GM19043 (cell line): ENCODE measurements around the gene TCF7L2.

ENCODE experiments used
- ATAC-seq: cut with Tn5 transposase; IDR thresholded peaks from one replicate; pipeline ENCODE4 v1.9.1; 2021; ENCODE audit warnings: low read depth; ENCODE audit not compliant: unreplicated experiment

TCF7L2 gene

DNA sequence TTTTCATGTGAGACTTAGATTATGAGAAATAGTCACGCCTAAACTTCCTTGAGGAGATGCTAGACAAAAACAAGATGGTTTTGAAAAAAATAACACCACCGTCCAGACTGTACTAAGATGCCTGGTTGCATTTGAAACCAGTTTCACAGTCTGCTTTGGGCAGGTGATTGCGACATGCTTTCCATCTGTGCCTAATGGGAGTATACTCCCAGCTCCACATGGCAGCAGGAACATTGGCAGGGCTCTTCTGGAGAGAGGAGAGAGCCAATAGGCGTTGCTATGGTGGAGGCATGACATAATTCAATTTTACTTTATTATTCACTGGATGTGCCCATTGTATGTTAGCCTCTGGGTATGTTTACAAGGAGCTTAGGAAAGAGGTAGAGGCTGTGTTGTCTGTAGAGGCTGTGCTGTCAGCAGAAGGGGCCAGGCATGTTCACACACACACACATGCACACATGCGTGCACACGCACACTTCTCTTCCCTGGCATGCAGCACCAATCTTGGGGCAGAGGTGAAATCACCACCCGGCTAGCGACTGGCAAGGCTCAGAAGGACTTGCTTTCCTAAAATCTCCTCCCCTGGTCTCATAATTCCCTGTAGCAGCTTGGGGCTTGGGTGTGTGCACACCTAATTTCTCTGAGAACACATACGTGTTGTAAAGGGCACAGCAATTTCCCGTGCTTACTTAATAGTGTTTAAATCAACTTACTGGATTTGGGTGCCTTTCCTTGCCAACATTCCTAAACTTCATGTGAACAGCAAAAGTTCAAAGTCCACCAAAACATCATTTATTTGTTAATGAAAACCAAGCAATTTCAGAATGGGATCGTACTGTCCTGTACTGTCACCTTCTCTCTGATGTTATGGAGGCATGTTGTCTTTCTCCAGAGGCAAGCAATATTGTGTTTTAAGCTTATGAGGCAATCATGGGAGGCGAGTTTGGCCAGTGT lies 162.1 kb downstream of the TCF7L2 start:
- no peak for ATAC-seq

DNA sequence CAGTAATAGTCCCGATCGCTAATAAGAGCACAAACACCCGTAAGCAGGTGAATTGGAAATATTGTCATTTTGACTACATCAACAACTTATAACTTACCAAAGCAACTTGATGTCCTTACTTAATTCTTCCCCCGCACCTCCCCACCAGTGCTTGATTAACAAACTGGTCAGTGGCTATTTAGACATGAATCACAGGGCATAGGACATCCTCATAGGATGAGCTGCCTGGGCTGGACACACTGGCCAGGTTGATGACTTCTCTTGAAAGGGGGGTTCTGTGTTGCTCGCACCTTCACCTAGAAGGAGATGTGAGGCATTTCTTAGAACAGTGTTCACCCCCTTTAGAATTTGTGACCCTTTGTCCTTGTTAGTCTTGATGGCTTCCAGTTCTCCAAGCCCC lies 163.2 kb downstream of the TCF7L2 start:
- ATAC-seq: no peak

GRCh38 chr10:113113918-113114317 lies 163.9 kb downstream of the TCF7L2 start:
- ATAC-seq: no peak

GRCh38 chr10:113115556-113115955 lies 165.5 kb downstream of the TCF7L2 start:
- no peak for ATAC-seq

DNA sequence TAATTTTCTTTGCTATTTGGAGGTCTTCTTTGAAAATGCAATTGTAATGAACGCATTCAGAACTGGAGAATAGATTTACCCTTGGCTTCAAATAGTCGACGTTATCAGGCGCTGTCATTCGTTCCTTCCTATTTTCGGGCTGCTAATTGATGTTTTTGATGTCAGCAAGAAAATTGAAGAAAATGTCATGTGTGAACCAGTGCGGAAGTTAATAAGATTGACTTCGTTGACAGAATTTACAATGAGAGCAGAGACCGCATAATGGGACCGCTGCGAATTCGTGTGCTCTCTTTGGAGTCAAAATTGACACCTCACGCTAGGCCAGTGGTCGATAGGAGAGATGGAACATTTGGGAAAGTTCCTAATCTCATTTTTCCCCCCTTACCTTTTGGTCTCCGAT lies 168.8 kb downstream of the TCF7L2 start:
- no peak for ATAC-seq

DNA sequence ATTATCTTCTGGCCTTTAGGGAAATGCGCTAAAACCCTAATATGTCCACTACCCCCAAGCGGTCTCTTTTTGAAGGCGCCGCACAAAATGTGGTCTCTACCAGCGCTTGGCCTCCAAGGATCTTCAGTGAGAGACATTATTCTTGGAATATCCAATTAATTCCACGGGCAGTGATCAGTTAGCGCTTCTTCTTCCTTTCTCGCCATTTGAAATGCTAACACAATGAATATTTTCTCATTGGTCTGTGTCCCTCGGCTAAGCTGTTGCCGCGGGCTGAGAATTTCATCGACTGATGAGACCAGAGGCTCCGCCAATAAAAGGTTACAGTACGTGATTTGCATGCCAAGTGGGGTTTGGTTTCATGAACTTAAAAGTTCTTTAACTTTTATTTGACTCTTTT lies 169.8 kb downstream of the TCF7L2 start:
- no peak for ATAC-seq

DNA sequence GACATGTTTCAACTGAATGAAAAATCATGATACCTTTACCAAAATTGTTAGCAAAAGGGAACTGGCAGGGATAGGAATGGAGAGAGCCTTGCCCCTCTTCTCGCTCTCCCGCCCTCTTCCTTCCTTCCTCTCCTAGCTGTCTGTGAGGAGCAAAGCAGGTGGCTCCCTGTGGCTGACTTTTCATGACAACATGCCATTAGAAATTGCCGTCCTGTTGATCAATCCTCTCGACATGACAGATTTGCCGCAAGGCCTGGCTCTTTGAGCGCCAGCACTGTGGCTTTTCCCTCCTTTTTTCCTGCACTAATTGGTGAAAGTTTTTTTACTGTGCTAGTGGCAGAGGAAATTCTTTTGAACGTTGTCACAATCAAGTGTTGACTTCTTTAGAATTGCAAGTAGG lies 171.1 kb downstream of the TCF7L2 start:
- ATAC-seq: no peak

DNA sequence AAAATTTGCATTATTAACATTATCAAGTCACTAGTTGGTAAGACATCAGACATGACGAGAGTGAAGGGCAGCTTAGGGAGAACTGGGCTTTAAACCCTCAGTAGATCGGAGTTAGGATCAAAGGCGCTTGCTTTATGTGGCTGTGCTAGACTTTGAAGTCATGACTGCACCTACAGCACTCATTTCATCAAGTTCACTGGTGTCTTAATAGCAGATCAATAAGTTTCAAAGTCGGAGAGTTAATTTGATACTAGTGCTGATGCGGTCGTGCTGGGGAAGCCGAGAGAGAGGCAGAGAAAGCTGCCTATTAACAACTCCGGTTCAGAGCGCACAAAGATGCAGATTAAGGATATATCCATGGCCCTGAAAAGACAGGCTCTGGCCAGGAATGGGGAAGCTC lies 172.9 kb downstream of the TCF7L2 start:
- ATAC-seq: no peak

DNA sequence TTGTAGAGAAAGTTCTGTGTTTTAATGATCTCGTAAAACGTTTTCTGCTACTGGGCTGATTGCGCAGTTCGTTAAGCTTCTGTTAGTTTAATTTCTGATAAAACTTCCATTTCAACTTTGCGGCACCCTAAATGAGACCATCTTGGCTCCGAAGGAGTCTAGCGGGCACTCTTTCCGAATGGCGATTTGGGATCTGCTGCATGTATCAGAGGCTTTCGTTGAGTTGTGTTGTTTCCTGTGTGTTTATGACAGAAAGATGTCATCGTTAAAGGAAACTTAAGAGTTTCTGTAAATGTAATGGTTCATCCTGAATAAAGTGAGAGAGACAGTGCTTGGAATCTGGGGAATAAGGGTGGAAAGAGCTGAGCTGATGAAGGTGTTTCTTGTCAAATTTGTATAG lies 174.7 kb downstream of the TCF7L2 start:
- no peak for ATAC-seq

DNA sequence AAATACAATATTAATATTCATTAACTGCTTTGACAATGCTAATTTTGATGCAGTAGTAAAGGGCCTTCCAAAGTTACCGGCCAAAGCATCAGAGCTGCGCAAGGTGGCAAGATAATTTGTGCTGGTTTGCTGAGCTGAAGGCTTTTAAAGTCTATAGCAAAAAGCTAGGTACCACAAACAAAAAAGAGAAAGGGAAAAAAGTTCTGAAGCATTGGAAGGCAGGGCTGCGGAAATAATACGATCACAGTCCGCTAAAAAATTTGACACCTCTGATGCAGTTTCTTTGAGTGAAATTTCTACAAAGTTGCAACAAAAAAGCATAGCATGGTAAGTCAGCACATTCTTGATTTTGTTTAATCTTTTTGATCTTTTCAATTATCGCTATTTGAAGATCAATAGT lies 175.6 kb downstream of the TCF7L2 start:
- ATAC-seq: no peak

- no peak for ATAC-seq
These were observed 176.5 kb downstream of the TCF7L2 start for GRCh38 chr10:113126229-113127201.

DNA sequence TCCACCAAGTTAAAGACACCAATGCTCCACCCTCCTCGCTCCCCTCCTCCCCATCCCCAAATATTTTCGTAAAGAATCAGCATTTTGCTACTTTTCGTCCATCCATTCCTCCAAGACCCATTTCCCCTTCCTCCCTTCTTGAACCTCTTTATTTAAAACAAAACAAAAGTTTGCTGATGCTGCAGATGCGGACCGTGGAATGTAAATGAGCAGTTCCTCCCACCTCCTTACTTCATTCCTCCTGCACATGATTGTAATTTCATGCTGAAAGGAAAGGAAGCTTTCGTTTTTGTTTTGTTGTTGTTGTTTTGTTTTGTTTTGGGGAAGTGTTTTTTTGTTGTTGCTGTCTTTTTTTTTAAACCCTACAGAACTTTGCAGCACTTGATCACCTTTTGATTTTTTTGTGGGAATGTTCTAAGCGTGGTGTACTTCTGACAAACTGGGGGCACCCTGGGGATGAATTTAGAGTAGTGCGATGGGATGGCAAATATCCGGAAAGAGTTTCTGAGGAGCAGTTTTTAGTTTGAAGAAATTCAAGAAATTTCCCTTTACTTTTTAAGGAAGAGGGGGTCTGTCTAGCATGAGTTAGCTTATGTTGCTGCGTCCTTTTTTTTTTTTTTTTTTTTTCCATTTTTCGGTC lies 177.3 kb downstream of the TCF7L2 start:
- no peak for ATAC-seq

DNA sequence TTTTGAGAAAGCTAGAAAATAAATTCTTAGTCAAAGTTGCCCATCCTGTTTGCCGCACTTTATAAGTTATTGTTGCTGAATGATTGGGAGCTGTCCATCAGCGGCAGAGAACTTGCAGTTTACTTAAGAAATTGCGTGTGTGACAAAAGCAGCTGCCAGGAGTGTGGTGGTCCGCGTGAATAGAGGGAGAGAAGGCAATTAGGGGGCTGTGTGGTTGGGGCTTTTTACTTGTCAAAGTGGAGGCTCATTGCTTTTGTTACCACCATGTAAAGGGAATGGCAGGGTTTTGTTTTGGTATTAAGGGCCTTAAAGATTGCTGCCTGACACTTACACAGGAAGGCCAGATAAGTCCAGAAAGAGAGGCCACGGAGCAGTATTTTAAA lies 177.8 kb downstream of the TCF7L2 start:
- ATAC-seq: no peak

DNA sequence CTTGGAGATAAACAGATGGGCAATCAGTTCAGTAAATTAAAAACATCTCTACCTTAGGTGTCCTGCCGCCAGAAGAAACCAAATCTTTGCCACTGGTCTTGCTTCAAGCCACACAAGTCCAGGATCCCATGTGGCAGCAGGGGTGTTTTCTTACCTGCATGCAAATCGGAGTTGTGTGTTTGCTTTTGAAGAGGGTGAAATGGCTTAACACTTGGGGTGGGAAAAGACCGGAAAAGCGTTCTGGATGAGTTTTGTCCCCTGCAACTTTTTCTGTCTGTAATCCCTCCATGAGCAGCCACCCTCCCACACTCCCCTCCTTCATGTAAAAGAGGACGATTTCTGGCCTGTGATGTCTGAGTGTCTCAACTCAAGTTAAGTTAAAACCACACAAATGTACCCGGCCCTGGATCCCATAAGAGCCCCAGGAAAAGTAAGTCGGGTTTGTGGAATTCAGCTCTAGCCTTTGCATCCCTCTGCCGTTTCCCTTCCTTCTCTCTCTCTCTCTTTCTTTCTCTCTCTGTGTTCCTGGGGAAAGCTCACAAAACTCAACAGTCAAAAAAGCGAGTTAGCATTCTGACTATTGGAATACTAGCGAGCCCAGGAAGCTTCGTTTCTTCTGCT lies 178.5 kb downstream of the TCF7L2 start:
- no peak for ATAC-seq

- ATAC-seq: no peak
These were observed 179.1 kb downstream of the TCF7L2 start for GRCh38 chr10:113129117-113129516.

DNA sequence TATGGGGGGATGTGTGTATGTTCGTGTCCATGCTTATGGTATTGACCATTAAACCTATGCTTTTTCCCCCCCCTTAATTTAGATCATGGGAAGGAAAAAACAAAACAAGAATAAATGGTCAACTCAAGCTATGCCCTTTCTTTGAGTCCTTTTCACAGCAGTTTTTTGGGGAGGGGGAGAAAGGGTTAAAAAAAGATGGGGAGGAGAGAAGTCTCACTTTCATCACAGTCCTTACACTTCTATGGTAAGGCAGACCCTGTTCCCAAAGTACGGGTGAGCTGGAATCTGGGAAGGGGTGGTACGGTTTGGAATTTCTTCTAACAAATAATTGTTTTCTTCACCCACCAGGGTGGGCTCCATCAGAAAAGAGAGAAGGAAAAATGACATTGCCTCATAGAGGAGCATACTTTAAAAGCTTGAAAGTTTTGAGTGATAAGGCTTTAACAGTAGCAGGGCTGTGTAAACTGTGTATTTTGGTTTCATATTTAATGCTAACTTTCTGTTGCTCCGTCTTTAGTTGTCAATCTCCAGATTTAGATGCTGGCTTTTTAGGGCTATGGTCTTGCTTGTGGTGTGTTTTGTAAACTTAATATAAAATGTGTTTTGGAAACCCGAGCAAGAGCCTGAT lies 180.1 kb downstream of the TCF7L2 start:
- ATAC-seq: no peak

- no peak for ATAC-seq
These were observed 181.7 kb downstream of the TCF7L2 start for GRCh38 chr10:113131613-113132261.

DNA sequence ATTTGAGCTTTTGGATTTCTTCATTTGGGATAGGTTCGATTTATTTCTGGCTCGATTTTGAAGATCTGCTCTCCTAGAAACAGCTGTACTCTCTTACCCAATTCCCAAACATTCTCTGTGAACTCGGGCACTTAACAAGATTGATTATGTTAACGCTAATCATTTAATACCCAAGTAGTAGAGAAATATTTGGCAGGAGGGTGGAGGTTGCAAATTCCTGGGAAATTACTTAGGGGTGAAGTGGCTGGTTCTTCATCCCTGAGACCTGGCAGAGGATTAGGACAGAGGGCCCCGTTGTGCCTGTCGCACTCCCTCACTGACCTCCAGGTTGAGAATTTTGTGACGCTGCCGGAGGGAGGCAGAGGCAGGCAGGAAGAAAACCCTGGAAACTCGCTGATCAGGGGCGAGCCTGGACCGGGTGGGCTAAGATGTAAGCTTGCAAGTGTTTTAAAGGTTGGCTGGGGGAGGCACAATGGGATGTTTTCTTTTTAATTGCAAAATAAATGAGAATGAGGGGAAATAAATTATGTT lies 182.6 kb downstream of the TCF7L2 start:
- no peak for ATAC-seq

GRCh38 chr10:113133497-113134115 lies 183.6 kb downstream of the TCF7L2 start:
- no peak for ATAC-seq
